ENCODE data around the gene PALLD. TPM values are rescaled to one million over a fixed set of nuclear protein-coding genes. Genes with fewer than 3 reads are reported as not detected.

The PALLD gene
- total RNA-seq, 1 experiment from 2014 or later: 166 TPM

- ATAC-seq: no peak
- no peak overlapping the region for H2AFZ ChIP-seq (ENCODE audit: low read depth, low read length, poor library complexity, severe bottlenecking)
- H3K27me3 ChIP-seq (ENCODE audit: insufficient read depth, low read length): no peaks in the 10 kb centered on the region
- H3K27ac ChIP-seq (ENCODE audit: low read depth, low read length): no peak overlapping the region
- RAD21 ChIA-PET (ENCODE audit: low non-redundant PET in 1 of 2, low total read pairs in 2 of 2, uncharacterized antibody in 2 of 2, unreplicated experiment in 2 of 2): interaction anchor here in 1 of 2 experiments (0.7 kb wide), 1 partner anchor 128 kb away, joined by 3 read pairs; no protein-coding TSS in a partner anchor
- no peaks in the 10 kb centered on the region for H4K20me1 ChIP-seq (ENCODE audit: insufficient read depth)
- no peak for DNase-seq (ENCODE audit: low read depth, low spot score)
- POLR2A ChIA-PET: no interaction called here
- no peak overlapping the region for H3K4me3 ChIP-seq (replicated peaks in 1 of 2; ENCODE audit: low read depth in 1 of 2, low read length in 2 of 2)
- no peaks in the 10 kb centered on the region for H3K9me3 ChIP-seq (ENCODE audit: control insufficient read depth in 1 of 2, insufficient read depth in 1 of 2, low read depth in 1 of 2, low read length in 2 of 2)
- no peak overlapping the region for H3K4me2 ChIP-seq (ENCODE audit: low read length)
- H3K9me2 ChIP-seq (ENCODE audit: insufficient read depth): no peaks in the 10 kb centered on the region
- intact Hi-C loops (cut with micrococcal nuclease): no loop called here
- TF ChIP-seq POLR2AphosphoS5 (IDR thresholded peaks at IDR 0.05; ENCODE audit: low read depth, low read length) (no peak), EZH2phosphoT487 (IDR thresholded peaks at IDR 0.05; ENCODE audit: borderline replicate concordance) (no peak), ELF1 (IDR thresholded peaks at IDR 0.05; ENCODE audit: borderline replicate concordance, low read depth) (no peak), FOSL1 (IDR thresholded peaks at IDR 0.05; ENCODE audit: low read depth) (no peak)
- no peak overlapping the region for H3K9ac ChIP-seq (ENCODE audit: low read length)
- CTCF ChIA-PET: no interaction called here
- H3K36me3 ChIP-seq (ENCODE audit: control insufficient read depth in 1 of 2, insufficient read depth in 2 of 2, low read length in 2 of 2): peaks cover 0 to 19% of the 10 kb centered on the region in 2 experiments; a peak in 2 of 4 replicates
- BruUV-seq (replicated peaks): no TSS peak
- no peaks in the 10 kb centered on the region for H3K4me1 ChIP-seq (ENCODE audit: control insufficient read depth in 1 of 2, insufficient read depth in 2 of 2, low read length in 2 of 2)
- no peaks in the 10 kb centered on the region for H3K79me2 ChIP-seq (ENCODE audit: insufficient read depth, low read length)
Measured at GRCh38 chr4:168683595-168683994, 186.7 kb downstream of the PALLD start.

DNA sequence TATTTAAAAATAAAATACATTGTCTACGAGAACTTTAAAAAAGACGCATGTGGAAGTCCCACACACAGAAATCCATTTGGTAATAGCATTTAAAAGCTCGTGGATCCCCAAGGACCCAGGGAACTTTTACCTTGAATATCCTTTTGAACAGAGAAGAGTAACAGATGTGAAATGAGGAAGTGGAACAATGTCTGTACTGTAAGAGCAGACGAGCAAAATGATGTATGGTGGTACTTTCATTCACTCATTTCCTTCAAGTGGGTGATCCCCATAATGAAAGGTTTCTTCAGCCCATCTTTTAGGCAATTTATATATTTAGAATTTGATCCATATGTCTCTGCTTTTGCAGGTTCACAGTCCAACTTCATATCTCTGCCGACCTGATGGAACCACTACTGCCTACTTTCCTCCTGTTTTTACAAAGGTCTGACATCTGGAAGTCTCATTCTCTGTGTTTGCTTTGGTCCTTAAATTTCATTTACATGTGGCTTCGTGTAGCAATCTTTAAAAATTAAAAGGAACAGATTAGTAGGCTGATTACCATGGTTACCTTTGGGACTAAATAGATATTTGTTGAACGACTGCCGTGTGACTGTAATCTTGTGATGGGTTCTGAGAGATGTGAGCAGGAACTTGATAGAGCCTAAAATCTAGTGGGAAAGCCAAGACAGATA lies 188.4 kb downstream of the PALLD start:
- BruUV-seq (replicated peaks): no TSS peak
- Histone ChIP-seq H3K27me3 (ENCODE audit: insufficient read depth, low read length) (no peaks in the 10 kb centered on the region), H3K4me2 (ENCODE audit: low read length) (no peak overlapping the region), H3K9ac (ENCODE audit: low read length) (no peak overlapping the region), H3K4me1 (ENCODE audit: control insufficient read depth in 1 of 2, insufficient read depth in 2 of 2, low read length in 2 of 2) (no peaks in the 10 kb centered on the region), H3K36me3 (ENCODE audit: control insufficient read depth in 1 of 2, insufficient read depth in 2 of 2, low read length in 2 of 2) (peaks cover 0 to 19% of the 10 kb centered on the region in 2 experiments; a peak in 2 of 4 replicates), H3K9me3 (ENCODE audit: control insufficient read depth in 1 of 2, insufficient read depth in 1 of 2, low read depth in 1 of 2, low read length in 2 of 2) (no peaks in the 10 kb centered on the region), H3K4me3 (replicated peaks in 1 of 2; ENCODE audit: low read depth in 1 of 2, low read length in 2 of 2) (no peak overlapping the region), H3K27ac (ENCODE audit: low read depth, low read length) (no peak overlapping the region), H3K9me2 (ENCODE audit: insufficient read depth) (no peaks in the 10 kb centered on the region), H3K79me2 (ENCODE audit: insufficient read depth, low read length) (no peaks in the 10 kb centered on the region), H4K20me1 (ENCODE audit: insufficient read depth) (no peaks in the 10 kb centered on the region), H2AFZ (ENCODE audit: low read depth, low read length, poor library complexity, severe bottlenecking) (no peak overlapping the region)
- ChIA-PET RAD21 (ENCODE audit: low non-redundant PET in 1 of 2, low total read pairs in 2 of 2, uncharacterized antibody in 2 of 2, unreplicated experiment in 2 of 2) (no interaction called here), POLR2A (no interaction called here), CTCF (no interaction called here)
- no peak for DNase-seq (ENCODE audit: low read depth, low spot score)
- intact Hi-C loops (cut with micrococcal nuclease): no loop called here
- no peak for ATAC-seq
- no peak for TF ChIP-seq REST (IDR thresholded peaks at IDR 0.05; ENCODE audit: low read depth)
- TF ChIP-seq, protein P1, sequence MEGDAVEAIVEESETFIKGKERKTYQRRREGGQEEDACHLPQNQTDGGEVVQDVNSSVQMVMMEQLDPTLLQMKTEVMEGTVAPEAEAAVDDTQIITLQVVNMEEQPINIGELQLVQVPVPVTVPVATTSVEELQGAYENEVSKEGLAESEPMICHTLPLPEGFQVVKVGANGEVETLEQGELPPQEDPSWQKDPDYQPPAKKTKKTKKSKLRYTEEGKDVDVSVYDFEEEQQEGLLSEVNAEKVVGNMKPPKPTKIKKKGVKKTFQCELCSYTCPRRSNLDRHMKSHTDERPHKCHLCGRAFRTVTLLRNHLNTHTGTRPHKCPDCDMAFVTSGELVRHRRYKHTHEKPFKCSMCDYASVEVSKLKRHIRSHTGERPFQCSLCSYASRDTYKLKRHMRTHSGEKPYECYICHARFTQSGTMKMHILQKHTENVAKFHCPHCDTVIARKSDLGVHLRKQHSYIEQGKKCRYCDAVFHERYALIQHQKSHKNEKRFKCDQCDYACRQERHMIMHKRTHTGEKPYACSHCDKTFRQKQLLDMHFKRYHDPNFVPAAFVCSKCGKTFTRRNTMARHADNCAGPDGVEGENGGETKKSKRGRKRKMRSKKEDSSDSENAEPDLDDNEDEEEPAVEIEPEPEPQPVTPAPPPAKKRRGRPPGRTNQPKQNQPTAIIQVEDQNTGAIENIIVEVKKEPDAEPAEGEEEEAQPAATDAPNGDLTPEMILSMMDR (IDR thresholded peaks at IDR 0.05 in 2 of 3, conservative IDR thresholded peaks at IDR 0.05 in 1 of 3; ENCODE audit: borderline replicate concordance in 1 of 3, insufficient read depth in 1 of 3, low read depth in 2 of 3, low read length in 2 of 3): no peak
- no peak for TF ChIP-seq RAD21 (IDR thresholded peaks at IDR 0.05; ENCODE audit: low read depth)
- no peak for TF ChIP-seq ZNF274 (IDR thresholded peaks at IDR 0.05; ENCODE audit: low read depth, low read length)
- no peak for TF ChIP-seq FOSL1 (IDR thresholded peaks at IDR 0.05; ENCODE audit: low read depth)
- no peak for TF ChIP-seq EZH2phosphoT487 (IDR thresholded peaks at IDR 0.05; ENCODE audit: borderline replicate concordance)
- TF ChIP-seq YY1 (IDR thresholded peaks at IDR 0.05; ENCODE audit: extremely low read depth, insufficient replicate concordance, low read depth, low read length): no peak
- no peak for TF ChIP-seq SIN3A (IDR thresholded peaks at IDR 0.05; ENCODE audit: low read depth)
- TF ChIP-seq CBX3 (IDR thresholded peaks at IDR 0.05; ENCODE audit: low read depth): no peak
- no peak for TF ChIP-seq JUND (IDR thresholded peaks at IDR 0.05)
- no peak for TF ChIP-seq TCF7L2 (IDR thresholded peaks at IDR 0.05; ENCODE audit: borderline replicate concordance, extremely low read depth, insufficient read depth, insufficient read length)
- no peak for TF ChIP-seq MAX (IDR thresholded peaks at IDR 0.05)
- no peak for TF ChIP-seq POLR2A (IDR thresholded peaks at IDR 0.05; ENCODE audit: borderline replicate concordance, extremely low read depth, insufficient read depth, insufficient read length)
